Measurements from ENCODE around the gene SPATA9. TPM values are rescaled to one million over a fixed set of nuclear protein-coding genes. Genes with fewer than 3 reads are reported as not detected.

SPATA9 gene
- total and polyA plus RNA-seq, 9 of the 15 experiments (the other 6 are each of a cell fraction or from before 2014, with no cell fraction given): 0.16 to 5.5 (median 0.39) TPM; not detected in 3

GRCh38 chr5:95723632-95724369 is 41.0 kb upstream of the SPATA9 start (continued):
- TF ChIP-seq RNF219 (CRISPR knock-in tag; IDR thresholded peaks at IDR 0.05) (no peak), ETS1 (conservative IDR thresholded peaks at IDR 0.05; ENCODE audit: control insufficient read depth, low read depth, low read length) (no peak), SNIP1 (IDR thresholded peaks at IDR 0.05; ENCODE audit: low read depth) (no peak), SMARCA4 (IDR thresholded peaks at IDR 0.05) (peak; percentile 87), HDAC2 (IDR thresholded peaks at IDR 0.05) (0 out of 2 replicates have a peak, but pooled peaks have one; percentile 71), ATF6 (CRISPR knock-in tag; IDR thresholded peaks at IDR 0.05) (no peak), ZNF140 (CRISPR knock-in tag; IDR thresholded peaks at IDR 0.05) (no peak), NBN (IDR thresholded peaks at IDR 0.05; ENCODE audit: low read depth) (peak; percentile 60; the same call in 1 of the 2 replicates), SIN3B (IDR thresholded peaks at IDR 0.05; ENCODE audit: low read depth) (no peak), ZNF133 (CRISPR knock-in tag; IDR thresholded peaks at IDR 0.05) (no peak), ATF1 (CRISPR knock-in tag; IDR thresholded peaks at IDR 0.05) (no peak), ATF1 (tag; IDR thresholded peaks at IDR 0.05) (0 out of 2 replicates have a peak, but pooled peaks have one; percentile 53), BRF1 (IDR thresholded peaks at IDR 0.05; ENCODE audit: borderline replicate concordance, extremely low read depth, insufficient read length) (no peak), MTA2 (IDR thresholded peaks at IDR 0.05; ENCODE audit: low read depth) (0 out of 2 replicates have a peak, but pooled peaks have one; percentile 12), DPF2 (IDR thresholded peaks at IDR 0.05) (peak; percentile 92), TEAD4 (IDR thresholded peaks at IDR 0.05; ENCODE audit: low read length) (peak; percentile 56), TEAD4 (CRISPR knock-in tag; IDR thresholded peaks at IDR 0.05; ENCODE audit: borderline replicate concordance) (no peak), FOXA1 (IDR thresholded peaks at IDR 0.05; ENCODE audit: borderline replicate concordance) (no peak), THRAP3 (IDR thresholded peaks at IDR 0.05; ENCODE audit: borderline replicate concordance) (peak; percentile 27; the same call in 1 of the 2 replicates), EP400 (IDR thresholded peaks at IDR 0.05) (no peak), DACH1 (IDR thresholded peaks at IDR 0.05; ENCODE audit: partially characterized antibody) (peak; percentile 96), CREB5 (CRISPR knock-in tag; IDR thresholded peaks at IDR 0.05) (no peak), ZNF717 (CRISPR knock-in tag; IDR thresholded peaks at IDR 0.05) (no peak), LEF1 (IDR thresholded peaks at IDR 0.05) (no peak), RAD21 (CRISPR knock-in tag; conservative IDR thresholded peaks at IDR 0.05 in 1 of 2, IDR thresholded peaks at IDR 0.05 in 1 of 2) (no peak)
